Measurements from ENCODE around the gene MRPL37. TPM values are rescaled to one million over a fixed set of nuclear protein-coding genes. Genes with fewer than 3 reads are reported as not detected.

MRPL37 gene
- total and polyA plus RNA-seq, 2 donors (not counting 1 experiment from before 2014, with no cell fraction given): 9.6 to 37.0 TPM

DNA sequence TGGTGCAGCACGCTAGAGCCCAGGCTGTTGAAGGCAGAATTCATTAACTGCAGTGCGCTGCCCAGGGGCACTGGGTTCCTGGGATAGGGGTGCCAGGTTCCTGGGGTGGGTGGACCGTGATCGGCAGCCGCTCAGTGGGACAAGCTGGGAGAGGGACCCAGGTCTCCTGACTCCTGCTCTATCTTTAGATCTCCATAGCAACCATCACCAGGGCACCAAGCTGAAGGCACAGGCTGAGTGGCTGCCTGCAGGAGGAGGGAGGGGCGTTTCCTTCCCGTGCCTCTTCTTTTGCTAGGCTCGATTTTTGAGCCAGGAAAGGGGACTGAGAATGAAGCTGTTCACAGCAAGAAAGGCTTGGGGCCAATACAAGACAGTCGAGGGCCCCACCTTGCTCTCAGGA, 26.3 kb upstream of the MRPL37 start:
- Histone ChIP-seq H3K27me3 (replicated peaks in 1 of 4; ENCODE audit: control extremely low read depth in 1 of 4, control insufficient read depth in 3 of 4, insufficient read depth in 4 of 4, low read length in 3 of 4) (no peaks in the 10 kb centered on the region), H4K20me1 (ENCODE audit: control insufficient read depth, insufficient read depth, low read length, poor library complexity, severe bottlenecking) (no peaks in the 10 kb centered on the region), H3K9ac (ENCODE audit: low read length) (no peak overlapping the region), H2AFZ (ENCODE audit: insufficient read depth, low read depth, low read length, poor library complexity, severe bottlenecking) (no peak overlapping the region), H3K79me2 (ENCODE audit: control insufficient read depth, insufficient read depth, low read length) (no peaks in the 10 kb centered on the region), H3K4me3 (ENCODE audit: control extremely low read depth in 1 of 5, extremely low read depth in 1 of 5, insufficient read depth in 1 of 5, low read depth in 2 of 5, low read length in 4 of 5) (no peak overlapping the region), H3K36me3 (replicated peaks in 1 of 2; ENCODE audit: control extremely low read depth in 1 of 2, control insufficient read depth in 1 of 2, extremely low read depth in 1 of 2, insufficient read depth in 2 of 2, low read length in 1 of 2) (peaks cover 2 to 17% of the 10 kb centered on the region in 2 experiments), H3K27ac (ENCODE audit: low read length in 2 of 2) (no peak overlapping the region), H3K4me1 (ENCODE audit: control insufficient read depth in 2 of 2, insufficient read depth in 2 of 2, low read length in 2 of 2) (no peaks in the 10 kb centered on the region), H3K4me2 (replicated peaks; ENCODE audit: low read depth, low read length, poor library complexity, severe bottlenecking) (no peak overlapping the region), H3K9me3 (ENCODE audit: control extremely low read depth in 1 of 3, control insufficient read depth in 2 of 3, insufficient read depth in 1 of 3, low read length in 2 of 3) (no peaks in the 10 kb centered on the region)
- Mint-ChIP-seq H3K4me1 (no peaks in the 10 kb centered on the region), H3K9me3 (ENCODE audit: insufficient read depth) (no peaks in the 10 kb centered on the region), H3K27me3 (no peaks in the 10 kb centered on the region), H3K27ac (no peak overlapping the region), H3K4me3 (no peak overlapping the region)
- DNase-seq (no peak), ATAC-seq (ENCODE audit: low read depth) (no peak)
- ChIA-PET CTCF (interaction anchor here (1.9 kb wide), 1 partner anchor 9 kb away, joined by 7 read pairs; no protein-coding TSS in a partner anchor), POLR2A (no interaction called here)
- TF ChIP-seq EZH2 (IDR thresholded peaks at IDR 0.05; ENCODE audit: borderline replicate concordance, insufficient read depth, low read depth, low read length, poor library complexity, severe bottlenecking): no peak
- TF ChIP-seq, protein P1, sequence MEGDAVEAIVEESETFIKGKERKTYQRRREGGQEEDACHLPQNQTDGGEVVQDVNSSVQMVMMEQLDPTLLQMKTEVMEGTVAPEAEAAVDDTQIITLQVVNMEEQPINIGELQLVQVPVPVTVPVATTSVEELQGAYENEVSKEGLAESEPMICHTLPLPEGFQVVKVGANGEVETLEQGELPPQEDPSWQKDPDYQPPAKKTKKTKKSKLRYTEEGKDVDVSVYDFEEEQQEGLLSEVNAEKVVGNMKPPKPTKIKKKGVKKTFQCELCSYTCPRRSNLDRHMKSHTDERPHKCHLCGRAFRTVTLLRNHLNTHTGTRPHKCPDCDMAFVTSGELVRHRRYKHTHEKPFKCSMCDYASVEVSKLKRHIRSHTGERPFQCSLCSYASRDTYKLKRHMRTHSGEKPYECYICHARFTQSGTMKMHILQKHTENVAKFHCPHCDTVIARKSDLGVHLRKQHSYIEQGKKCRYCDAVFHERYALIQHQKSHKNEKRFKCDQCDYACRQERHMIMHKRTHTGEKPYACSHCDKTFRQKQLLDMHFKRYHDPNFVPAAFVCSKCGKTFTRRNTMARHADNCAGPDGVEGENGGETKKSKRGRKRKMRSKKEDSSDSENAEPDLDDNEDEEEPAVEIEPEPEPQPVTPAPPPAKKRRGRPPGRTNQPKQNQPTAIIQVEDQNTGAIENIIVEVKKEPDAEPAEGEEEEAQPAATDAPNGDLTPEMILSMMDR (IDR thresholded peaks at IDR 0.05): no peak
- 48% methylated on average over 4 of the region's 9 CpGs for WGBS (ENCODE audit: insufficient coverage)
- intact Hi-C loops (cut with micrococcal nuclease): no loop called here

DNA sequence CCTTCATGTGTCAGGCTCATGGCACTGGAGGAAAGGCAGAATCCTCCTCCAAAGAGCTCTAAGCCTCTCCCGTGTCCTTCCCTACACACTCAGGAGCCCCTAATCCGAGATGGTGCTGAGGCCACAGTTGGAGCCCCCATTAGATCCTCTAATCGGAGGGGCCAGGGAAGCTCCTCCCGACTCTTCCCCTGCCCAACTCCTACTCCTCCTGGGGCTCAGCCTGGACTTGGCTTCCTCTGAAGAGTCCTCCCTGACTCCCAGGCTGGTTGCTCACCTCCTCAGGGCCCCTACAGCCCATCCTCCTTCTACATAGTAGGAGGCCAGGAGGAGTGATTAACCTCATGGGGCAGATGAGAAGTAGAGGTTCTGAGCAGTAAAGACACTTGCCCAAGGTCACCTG, 25.9 kb upstream of the MRPL37 start:
- H3K27me3 ChIP-seq (replicated peaks in 1 of 4; ENCODE audit: control extremely low read depth in 1 of 4, control insufficient read depth in 3 of 4, insufficient read depth in 4 of 4, low read length in 3 of 4): no peaks in the 10 kb centered on the region
- ATAC-seq (ENCODE audit: low read depth) (no peak), DNase-seq (no peak)
- no peaks in the 10 kb centered on the region for H3K4me1 ChIP-seq (ENCODE audit: control insufficient read depth in 2 of 2, insufficient read depth in 2 of 2, low read length in 2 of 2)
- peaks cover 3 to 21% of the 10 kb centered on the region in 2 experiments for H3K36me3 ChIP-seq (replicated peaks in 1 of 2; ENCODE audit: control extremely low read depth in 1 of 2, control insufficient read depth in 1 of 2, extremely low read depth in 1 of 2, insufficient read depth in 2 of 2, low read length in 1 of 2)
- ChIA-PET CTCF (interaction anchor here (1.9 kb wide), 1 partner anchor 9 kb away, joined by 7 read pairs; no protein-coding TSS in a partner anchor), POLR2A (no interaction called here)
- H3K79me2 ChIP-seq (ENCODE audit: control insufficient read depth, insufficient read depth, low read length): no peaks in the 10 kb centered on the region
- H3K9me3 Mint-ChIP-seq (ENCODE audit: insufficient read depth): no peaks in the 10 kb centered on the region
- no peaks in the 10 kb centered on the region for H3K4me1 Mint-ChIP-seq
- H3K4me2 ChIP-seq (replicated peaks; ENCODE audit: low read depth, low read length, poor library complexity, severe bottlenecking): no peak overlapping the region
- intact Hi-C loops (cut with micrococcal nuclease): no loop called here
- WGBS (ENCODE audit: insufficient coverage): 94% methylated on average over 3 of the region's 4 CpGs
- H3K4me3 ChIP-seq (ENCODE audit: control extremely low read depth in 1 of 5, extremely low read depth in 1 of 5, insufficient read depth in 1 of 5, low read depth in 2 of 5, low read length in 4 of 5): no peak overlapping the region
- H3K27me3 Mint-ChIP-seq: no peaks in the 10 kb centered on the region
- no peaks in the 10 kb centered on the region for H4K20me1 ChIP-seq (ENCODE audit: control insufficient read depth, insufficient read depth, low read length, poor library complexity, severe bottlenecking)
- H3K27ac Mint-ChIP-seq: no peak overlapping the region
- H3K4me3 Mint-ChIP-seq: no peak overlapping the region
- no peak for TF ChIP-seq EZH2 (IDR thresholded peaks at IDR 0.05; ENCODE audit: borderline replicate concordance, insufficient read depth, low read depth, low read length, poor library complexity, severe bottlenecking)
- TF ChIP-seq, protein P1 (IDR thresholded peaks at IDR 0.05): no peak
- no peak overlapping the region for H3K9ac ChIP-seq (ENCODE audit: low read length)
- H2AFZ ChIP-seq (ENCODE audit: insufficient read depth, low read depth, low read length, poor library complexity, severe bottlenecking): no peak overlapping the region
- no peak overlapping the region for H3K27ac ChIP-seq (ENCODE audit: low read length in 2 of 2)
- H3K9me3 ChIP-seq (ENCODE audit: control extremely low read depth in 1 of 3, control insufficient read depth in 2 of 3, insufficient read depth in 1 of 3, low read length in 2 of 3): no peaks in the 10 kb centered on the region
